HepG2 (cell line): ENCODE results near the gene STC2.

Source experiments
- NFYB ChIP-seq: sonication (generic); formaldehyde crosslinking; IDR thresholded peaks from 2 replicates; pipeline ENCODE4 v1.4.0; 2020; ENCODE audit warnings: missing genetic modification reagents
- NKX3-1 ChIP-seq: sonication (generic); formaldehyde crosslinking; IDR thresholded peaks from 2 replicates; pipeline ENCODE4 v1.5.0; 2020; ENCODE audit warnings: missing genetic modification reagents
- XRCC5 ChIP-seq: fragments of 200-400 bp; formaldehyde crosslinking; optimal IDR thresholded peaks from 2 replicates; pipeline ENCODE3; 2017; ENCODE audit warnings: mild to moderate bottlenecking, low read length

- no peak for TF ChIP-seq XRCC5
- TF ChIP-seq NFYB, result no peak
- TF ChIP-seq NKX3-1 (CRISPR knock-in tag), result no peak
Observed at GRCh38 chr5:173274771-173275170, 53.4 kb downstream of the STC2 start.
